ENCODE results near the gene LST1. TPM values are rescaled to one million over a fixed set of nuclear protein-coding genes. Genes with fewer than 3 reads are reported as not detected.

Gene LST1
- total RNA-seq, 1 donor from 2014 or later = not detected

DNA sequence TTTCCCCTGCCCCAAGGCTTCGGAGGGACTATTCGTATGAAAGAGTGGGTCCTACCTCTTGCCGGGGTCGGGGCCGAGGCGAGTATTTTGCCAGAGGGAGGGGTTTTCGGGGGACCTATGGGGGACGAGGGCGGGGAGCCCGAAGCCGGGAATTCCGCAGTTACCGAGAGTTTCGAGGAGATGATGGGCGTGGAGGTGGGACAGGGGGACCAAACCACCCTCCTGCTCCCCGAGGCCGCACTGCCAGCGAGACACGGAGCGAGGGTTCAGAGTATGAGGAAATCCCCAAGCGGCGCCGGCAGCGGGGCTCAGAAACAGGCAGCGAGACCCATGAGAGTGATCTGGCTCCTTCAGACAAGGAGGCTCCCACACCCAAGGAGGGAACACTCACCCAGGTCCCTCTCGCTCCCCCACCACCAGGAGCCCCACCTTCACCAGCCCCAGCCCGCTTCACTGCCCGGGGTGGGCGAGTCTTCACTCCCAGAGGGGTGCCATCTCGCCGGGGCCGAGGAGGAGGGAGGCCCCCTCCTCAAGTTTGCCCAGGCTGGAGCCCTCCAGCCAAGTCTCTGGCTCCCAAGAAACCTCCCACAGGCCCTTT lies 45.7 kb downstream of the LST1 start:
- TF ChIP-seq, protein P1, sequence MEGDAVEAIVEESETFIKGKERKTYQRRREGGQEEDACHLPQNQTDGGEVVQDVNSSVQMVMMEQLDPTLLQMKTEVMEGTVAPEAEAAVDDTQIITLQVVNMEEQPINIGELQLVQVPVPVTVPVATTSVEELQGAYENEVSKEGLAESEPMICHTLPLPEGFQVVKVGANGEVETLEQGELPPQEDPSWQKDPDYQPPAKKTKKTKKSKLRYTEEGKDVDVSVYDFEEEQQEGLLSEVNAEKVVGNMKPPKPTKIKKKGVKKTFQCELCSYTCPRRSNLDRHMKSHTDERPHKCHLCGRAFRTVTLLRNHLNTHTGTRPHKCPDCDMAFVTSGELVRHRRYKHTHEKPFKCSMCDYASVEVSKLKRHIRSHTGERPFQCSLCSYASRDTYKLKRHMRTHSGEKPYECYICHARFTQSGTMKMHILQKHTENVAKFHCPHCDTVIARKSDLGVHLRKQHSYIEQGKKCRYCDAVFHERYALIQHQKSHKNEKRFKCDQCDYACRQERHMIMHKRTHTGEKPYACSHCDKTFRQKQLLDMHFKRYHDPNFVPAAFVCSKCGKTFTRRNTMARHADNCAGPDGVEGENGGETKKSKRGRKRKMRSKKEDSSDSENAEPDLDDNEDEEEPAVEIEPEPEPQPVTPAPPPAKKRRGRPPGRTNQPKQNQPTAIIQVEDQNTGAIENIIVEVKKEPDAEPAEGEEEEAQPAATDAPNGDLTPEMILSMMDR (IDR thresholded peaks at IDR 0.05; ENCODE audit: unreplicated experiment) = no peak
- H3K4me3 Mint-ChIP-seq (ENCODE audit: low read depth) = no peak overlapping the region
- no peaks in the 10 kb centered on the region for H3K4me1 Mint-ChIP-seq (ENCODE audit: low read depth)
- peaks cover 36% of the 10 kb centered on the region for H3K36me3 Mint-ChIP-seq (ENCODE audit: insufficient read depth)
- H3K27ac Mint-ChIP-seq = no peak overlapping the region
- no peaks in the 10 kb centered on the region for H3K27me3 Mint-ChIP-seq
- H3K9me3 Mint-ChIP-seq (ENCODE audit: low read depth) = no peaks in the 10 kb centered on the region
- no peak for DNase-seq (ENCODE audit: low spot score, unreplicated experiment)

GRCh38 chr6:31632279-31632946 lies 46.3 kb downstream of the LST1 start:
- Mint-ChIP-seq H3K4me3 (ENCODE audit: low read depth) (no peak overlapping the region), H3K27ac (peak overlapping the region; percentile 79), H3K9me3 (ENCODE audit: low read depth) (no peaks in the 10 kb centered on the region), H3K36me3 (ENCODE audit: insufficient read depth) (peaks cover 35% of the 10 kb centered on the region), H3K4me1 (ENCODE audit: low read depth) (no peaks in the 10 kb centered on the region), H3K27me3 (no peaks in the 10 kb centered on the region)
- DNase-seq (ENCODE audit: low spot score, unreplicated experiment) = no peak
- TF ChIP-seq, protein P1 (IDR thresholded peaks at IDR 0.05; ENCODE audit: unreplicated experiment) = no peak

- H3K27ac Mint-ChIP-seq = peak overlapping the region; percentile 37
- no peak overlapping the region for H3K4me3 Mint-ChIP-seq (ENCODE audit: low read depth)
- no peak for DNase-seq (ENCODE audit: low spot score, unreplicated experiment)
- peaks cover 30% of the 10 kb centered on the region for H3K36me3 Mint-ChIP-seq (ENCODE audit: insufficient read depth)
- TF ChIP-seq, protein P1 (IDR thresholded peaks at IDR 0.05; ENCODE audit: unreplicated experiment) = no peak
- H3K4me1 Mint-ChIP-seq (ENCODE audit: low read depth) = no peaks in the 10 kb centered on the region
- H3K27me3 Mint-ChIP-seq = no peaks in the 10 kb centered on the region
- no peaks in the 10 kb centered on the region for H3K9me3 Mint-ChIP-seq (ENCODE audit: low read depth)
Measured at GRCh38 chr6:31633447-31633846, 47.4 kb downstream of the LST1 start.

DNA sequence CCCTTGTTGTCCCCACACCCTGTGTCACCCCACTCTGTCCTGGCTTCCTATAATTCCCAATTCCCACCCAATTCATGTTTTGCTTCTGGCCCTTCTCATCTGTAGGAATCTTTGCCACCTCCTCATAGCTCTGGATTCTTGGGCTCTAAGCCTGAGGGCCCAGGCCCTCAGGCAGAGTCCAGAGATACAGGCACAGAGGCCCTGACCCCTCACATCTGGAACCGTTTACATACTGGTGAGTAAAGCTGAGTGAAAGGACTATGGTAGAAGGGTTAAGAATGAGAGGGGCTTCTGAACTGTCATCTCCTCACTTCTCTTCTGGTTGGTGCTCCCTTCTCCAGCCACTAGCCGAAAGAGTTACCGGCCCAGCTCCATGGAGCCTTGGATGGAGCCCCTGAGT lies 48.1 kb downstream of the LST1 start:
- H3K9me3 Mint-ChIP-seq (ENCODE audit: low read depth) = no peaks in the 10 kb centered on the region
- H3K27me3 Mint-ChIP-seq = no peaks in the 10 kb centered on the region
- H3K36me3 Mint-ChIP-seq (ENCODE audit: insufficient read depth) = peaks cover 30% of the 10 kb centered on the region
- H3K27ac Mint-ChIP-seq = no peak overlapping the region
- H3K4me1 Mint-ChIP-seq (ENCODE audit: low read depth) = no peaks in the 10 kb centered on the region
- TF ChIP-seq, protein P1 (IDR thresholded peaks at IDR 0.05; ENCODE audit: unreplicated experiment) = no peak
- H3K4me3 Mint-ChIP-seq (ENCODE audit: low read depth) = no peak overlapping the region
- no peak for DNase-seq (ENCODE audit: low spot score, unreplicated experiment)

DNA sequence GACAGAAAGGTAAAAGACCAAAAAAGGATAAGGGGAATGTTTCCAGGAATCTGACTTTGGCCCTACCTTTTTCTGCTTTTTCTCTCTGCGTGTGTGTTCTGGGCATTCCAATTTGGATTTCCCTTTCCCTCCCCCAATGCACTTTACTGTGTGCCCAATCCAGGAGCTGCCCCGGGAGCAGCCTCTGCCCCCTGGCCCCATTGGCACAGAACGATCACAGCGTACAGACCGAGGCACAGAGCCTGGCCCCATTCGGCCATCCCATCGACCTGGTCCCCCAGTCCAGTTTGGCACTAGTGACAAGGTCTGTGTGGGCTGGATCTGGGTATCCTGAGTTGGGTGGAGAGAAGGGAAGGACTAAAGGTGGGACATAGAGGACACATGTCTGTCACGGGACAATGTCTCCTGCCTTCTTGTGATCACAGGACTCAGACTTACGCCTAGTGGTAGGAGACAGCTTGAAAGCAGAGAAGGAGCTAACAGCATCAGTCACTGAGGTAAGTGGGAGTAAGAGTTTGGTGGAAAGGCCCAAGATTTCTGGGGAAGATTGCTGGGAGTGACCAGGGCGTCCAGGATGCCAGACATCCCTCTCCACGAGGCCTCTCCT lies 49.0 kb downstream of the LST1 start:
- Mint-ChIP-seq H3K27ac (peak overlapping the region; percentile 24), H3K4me1 (ENCODE audit: low read depth) (no peaks in the 10 kb centered on the region), H3K4me3 (ENCODE audit: low read depth) (no peak overlapping the region), H3K9me3 (ENCODE audit: low read depth) (no peaks in the 10 kb centered on the region), H3K36me3 (ENCODE audit: insufficient read depth) (peaks cover 29% of the 10 kb centered on the region), H3K27me3 (no peaks in the 10 kb centered on the region)
- no peak for DNase-seq (ENCODE audit: low spot score, unreplicated experiment)
- TF ChIP-seq, protein P1 (IDR thresholded peaks at IDR 0.05; ENCODE audit: unreplicated experiment) = no peak
